ENCODE data around the gene ANKRD42.
"Not testable (repeated sequence)": the region's sequence is repeated elsewhere in the genome, so short reads cannot be mapped to it uniquely, and the experiment has no call there.

Gene ANKRD42

GRCh38 chr11:83249445-83249844 lies 55.9 kb downstream of the ANKRD42 start:
- DNase-seq = no peak

- DNase-seq = peak; percentile 25 to 31
Observed at GRCh38 chr11:83249972-83250593, 56.6 kb downstream of the ANKRD42 start.

- no peak for DNase-seq
Observed at GRCh38 chr11:83252266-83252665, 58.8 kb downstream of the ANKRD42 start.

GRCh38 chr11:83252941-83253340 lies 59.4 kb downstream of the ANKRD42 start:
- DNase-seq = no peak

- no peak for DNase-seq
Observed at GRCh38 chr11:83255366-83255765, 61.9 kb downstream of the ANKRD42 start.

- DNase-seq = no peak
Observed at GRCh38 chr11:83256602-83257340, 63.3 kb downstream of the ANKRD42 start.

- no peak for DNase-seq
Observed at GRCh38 chr11:83257761-83258168, 64.3 kb downstream of the ANKRD42 start.

- no peak for DNase-seq
Observed at GRCh38 chr11:83259559-83259958, 66.0 kb downstream of the ANKRD42 start.

- no peak for DNase-seq
Observed at GRCh38 chr11:83265331-83265730, 71.8 kb downstream of the ANKRD42 start.

- not testable (repeated sequence) for DNase-seq
Observed at GRCh38 chr11:83269080-83269479, 75.6 kb downstream of the ANKRD42 start.

GRCh38 chr11:83271734-83272133 lies 78.2 kb downstream of the ANKRD42 start:
- DNase-seq = not testable (repeated sequence)

- DNase-seq = no peak
Observed at GRCh38 chr11:83272627-83273026, 79.1 kb downstream of the ANKRD42 start.

- no peak for DNase-seq
Observed at GRCh38 chr11:83275888-83276641, 82.6 kb downstream of the ANKRD42 start.

- DNase-seq = no peak
Observed at GRCh38 chr11:83278351-83278750, 84.8 kb downstream of the ANKRD42 start.

GRCh38 chr11:83280256-83280655 lies 86.7 kb downstream of the ANKRD42 start:
- DNase-seq = no peak

GRCh38 chr11:83282084-83282716 lies 88.7 kb downstream of the ANKRD42 start:
- no peak for DNase-seq

GRCh38 chr11:83284501-83285150 lies 91.1 kb downstream of the ANKRD42 start:
- DNase-seq = no peak

GRCh38 chr11:83285151-83285770 lies 91.7 kb downstream of the ANKRD42 start:
- no peak for DNase-seq

GRCh38 chr11:83285771-83286528 lies 92.4 kb downstream of the ANKRD42 start, which contains the start of gene CCDC90B:
Gene CCDC90B, minus strand, starts transcription at chr11:83286367. Its CDS starts 395 bp downstream, at chr11:83285972.
- peak; percentile 98 to 99 for DNase-seq

- DNase-seq = no peak
Observed at GRCh38 chr11:83287631-83288030, 94.1 kb downstream of the ANKRD42 start.
